ENCODE data around the gene GARS1. TPM values are rescaled to one million over a fixed set of nuclear protein-coding genes. Genes with fewer than 3 reads are reported as not detected.

The GARS1 gene
- total RNA-seq, 1 experiment from 2014 or later = 95.4 TPM

DNA sequence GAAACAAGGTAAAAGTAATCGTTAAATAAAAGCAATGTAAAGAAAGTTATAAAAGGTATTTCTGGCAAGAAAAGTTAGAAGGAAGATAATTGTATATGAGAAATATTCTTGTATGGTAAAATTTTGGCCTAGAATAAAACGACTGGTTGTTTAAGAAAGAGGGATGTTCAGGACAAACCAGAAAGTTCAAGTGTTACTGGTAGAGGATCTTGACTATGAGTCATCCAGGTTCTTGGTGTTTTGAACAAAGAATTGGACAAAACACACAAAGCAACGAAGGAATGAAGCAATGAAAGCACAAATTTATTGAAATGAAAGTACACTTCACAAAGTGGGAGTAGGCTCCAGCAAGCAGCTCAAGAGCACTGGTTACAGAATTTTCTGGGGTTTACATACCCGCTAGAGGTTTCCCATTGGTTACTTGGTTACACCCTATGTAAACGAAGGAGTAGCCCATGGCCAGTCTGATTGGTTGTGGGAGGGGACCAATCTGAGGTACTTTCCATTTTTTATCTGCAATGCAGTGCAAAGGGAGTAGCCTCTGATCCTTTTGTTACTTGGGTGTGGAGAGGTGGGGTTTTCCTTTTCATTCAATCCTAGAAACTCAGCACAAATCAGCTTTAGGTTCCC is 22.4 kb upstream of the GARS1 start:
- Histone ChIP-seq H3K4me2 (ENCODE audit: low read length) (no peak overlapping the region), H3F3A (ENCODE audit: low read length, unreplicated experiment) (no peaks in the 10 kb centered on the region), H3K79me2 (ENCODE audit: low read length) (no peaks in the 10 kb centered on the region), H4K20me1 (ENCODE audit: low read length) (no peaks in the 10 kb centered on the region), H3K36me3 (ENCODE audit: low read depth, low read length) (peaks cover 35% of the 10 kb centered on the region), H3K4me1 (ENCODE audit: insufficient read depth, low read length) (no peaks in the 10 kb centered on the region), H2AFZ (ENCODE audit: low read length) (no peak overlapping the region), H3K4me3 (ENCODE audit: low read length) (no peak overlapping the region), H3K9ac (ENCODE audit: low read length) (no peak overlapping the region), H3K9me3 (ENCODE audit: low read length) (peaks cover 31% of the 10 kb centered on the region), H3K9me2 (replicated peaks; ENCODE audit: low read length) (no peaks in the 10 kb centered on the region), H3K27ac (ENCODE audit: low read length) (no peak overlapping the region), H3K27me3 (ENCODE audit: low read length) (no peaks in the 10 kb centered on the region)
- BruUV-seq (replicated peaks) = no TSS peak
- ATAC-seq = no peak
- intact Hi-C loops (cut with micrococcal nuclease) = no loop called here
- POLR2A ChIA-PET (ENCODE audit: unreplicated experiment) = no interaction called here
- peak; percentile 4 for DNase-seq
- TF ChIP-seq EZH2 (IDR thresholded peaks at IDR 0.05; ENCODE audit: low read length, unreplicated experiment) = no peak
- CTCF ChIA-PET = no interaction called here

- ChIA-PET CTCF (no interaction called here), POLR2A (ENCODE audit: unreplicated experiment) (no interaction called here)
- H3K79me2 ChIP-seq (ENCODE audit: low read length) = no peaks in the 10 kb centered on the region
- no peaks in the 10 kb centered on the region for H3F3A ChIP-seq (ENCODE audit: low read length, unreplicated experiment)
- H3K4me2 ChIP-seq (ENCODE audit: low read length) = no peak overlapping the region
- ATAC-seq = no peak
- peak; percentile 5 for DNase-seq
- H3K27ac ChIP-seq (ENCODE audit: low read length) = no peak overlapping the region
- peaks cover 34% of the 10 kb centered on the region for H3K9me3 ChIP-seq (ENCODE audit: low read length)
- no peaks in the 10 kb centered on the region for H3K4me1 ChIP-seq (ENCODE audit: insufficient read depth, low read length)
- no peaks in the 10 kb centered on the region for H3K27me3 ChIP-seq (ENCODE audit: low read length)
- no peak overlapping the region for H2AFZ ChIP-seq (ENCODE audit: low read length)
- peaks cover 61% of the 10 kb centered on the region for H3K36me3 ChIP-seq (ENCODE audit: low read depth, low read length)
- no peaks in the 10 kb centered on the region for H4K20me1 ChIP-seq (ENCODE audit: low read length)
- H3K9me2 ChIP-seq (replicated peaks; ENCODE audit: low read length) = no peaks in the 10 kb centered on the region
- intact Hi-C loops (cut with micrococcal nuclease) = no loop called here
- BruUV-seq (replicated peaks) = no TSS peak
- TF ChIP-seq, protein P1, sequence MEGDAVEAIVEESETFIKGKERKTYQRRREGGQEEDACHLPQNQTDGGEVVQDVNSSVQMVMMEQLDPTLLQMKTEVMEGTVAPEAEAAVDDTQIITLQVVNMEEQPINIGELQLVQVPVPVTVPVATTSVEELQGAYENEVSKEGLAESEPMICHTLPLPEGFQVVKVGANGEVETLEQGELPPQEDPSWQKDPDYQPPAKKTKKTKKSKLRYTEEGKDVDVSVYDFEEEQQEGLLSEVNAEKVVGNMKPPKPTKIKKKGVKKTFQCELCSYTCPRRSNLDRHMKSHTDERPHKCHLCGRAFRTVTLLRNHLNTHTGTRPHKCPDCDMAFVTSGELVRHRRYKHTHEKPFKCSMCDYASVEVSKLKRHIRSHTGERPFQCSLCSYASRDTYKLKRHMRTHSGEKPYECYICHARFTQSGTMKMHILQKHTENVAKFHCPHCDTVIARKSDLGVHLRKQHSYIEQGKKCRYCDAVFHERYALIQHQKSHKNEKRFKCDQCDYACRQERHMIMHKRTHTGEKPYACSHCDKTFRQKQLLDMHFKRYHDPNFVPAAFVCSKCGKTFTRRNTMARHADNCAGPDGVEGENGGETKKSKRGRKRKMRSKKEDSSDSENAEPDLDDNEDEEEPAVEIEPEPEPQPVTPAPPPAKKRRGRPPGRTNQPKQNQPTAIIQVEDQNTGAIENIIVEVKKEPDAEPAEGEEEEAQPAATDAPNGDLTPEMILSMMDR (conservative IDR thresholded peaks at IDR 0.05; ENCODE audit: low read depth, low read length) = no peak
- TF ChIP-seq EZH2phosphoT487 (IDR thresholded peaks at IDR 0.05; ENCODE audit: borderline replicate concordance, low read length) (no peak), EZH2 (IDR thresholded peaks at IDR 0.05; ENCODE audit: low read length, unreplicated experiment) (no peak)
- no peak overlapping the region for H3K9ac ChIP-seq (ENCODE audit: low read length)
- no peak overlapping the region; the same call in 1 of the 2 replicates for H3K4me3 ChIP-seq (ENCODE audit: low read length)
Measured at GRCh38 chr7:30575910-30576309, 18.8 kb upstream of the GARS1 start.

GRCh38 chr7:30583181-30583580 is 11.5 kb upstream of the GARS1 start:
- no peaks in the 10 kb centered on the region for H3K4me1 ChIP-seq (ENCODE audit: insufficient read depth, low read length)
- ChIA-PET CTCF (no interaction called here), POLR2A (ENCODE audit: unreplicated experiment) (no interaction called here)
- no peak overlapping the region for H3K9ac ChIP-seq (ENCODE audit: low read length)
- no peak overlapping the region for H2AFZ ChIP-seq (ENCODE audit: low read length)
- TF ChIP-seq, protein P1 (conservative IDR thresholded peaks at IDR 0.05; ENCODE audit: low read depth, low read length) = no peak
- no peak for TF ChIP-seq EZH2 (IDR thresholded peaks at IDR 0.05; ENCODE audit: low read length, unreplicated experiment)
- no peak for TF ChIP-seq EZH2phosphoT487 (IDR thresholded peaks at IDR 0.05; ENCODE audit: borderline replicate concordance, low read length)
- no peaks in the 10 kb centered on the region for H3F3A ChIP-seq (ENCODE audit: low read length, unreplicated experiment)
- DNase-seq (no peak), ATAC-seq (no peak)
- no peaks in the 10 kb centered on the region for H3K79me2 ChIP-seq (ENCODE audit: low read length)
- H4K20me1 ChIP-seq (ENCODE audit: low read length) = no peaks in the 10 kb centered on the region
- intact Hi-C loops (cut with micrococcal nuclease) = no loop called here
- 0 out of 2 replicates have a peak, but pooled peaks cover 4% of the 10 kb centered on the region for H3K9me3 ChIP-seq (ENCODE audit: low read length)
- no peaks in the 10 kb centered on the region for H3K9me2 ChIP-seq (replicated peaks; ENCODE audit: low read length)
- no peak overlapping the region for H3K4me3 ChIP-seq (ENCODE audit: low read length)
- no TSS peak for BruUV-seq (replicated peaks)
- H3K36me3 ChIP-seq (ENCODE audit: low read depth, low read length) = peaks cover 33% of the 10 kb centered on the region
- H3K4me2 ChIP-seq (ENCODE audit: low read length) = no peak overlapping the region
- no peak overlapping the region for H3K27ac ChIP-seq (ENCODE audit: low read length)
- no peaks in the 10 kb centered on the region for H3K27me3 ChIP-seq (ENCODE audit: low read length)
